ENCODE measurements around the gene GCNT2.

DNA sequence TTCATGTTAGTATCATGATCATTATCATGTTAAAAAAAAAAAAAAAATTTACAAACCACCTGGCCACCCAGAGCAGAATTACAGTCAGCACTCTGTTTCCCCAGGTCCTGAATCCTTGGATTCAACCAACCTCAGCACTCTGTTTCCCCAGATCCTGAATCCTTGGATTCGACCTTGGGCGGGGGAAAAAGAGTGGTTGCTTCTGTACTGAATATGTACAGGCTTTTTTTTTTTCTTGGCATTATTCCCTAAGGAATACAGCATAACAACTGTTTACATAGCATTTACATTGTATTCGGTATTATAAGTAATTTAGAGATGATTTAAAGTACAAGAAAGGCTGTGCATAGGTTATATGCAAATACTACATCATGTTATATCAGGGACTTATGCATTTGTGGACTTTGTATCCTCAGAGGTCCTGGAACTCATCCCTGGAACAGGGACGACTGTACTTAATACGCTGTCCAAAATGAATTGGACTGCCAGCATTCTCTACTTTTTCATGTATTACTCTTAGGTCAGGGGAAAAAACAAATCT, 31.2 kb downstream of the GCNT2 start:
- TF ChIP-seq POLR2AphosphoS5 (IDR thresholded peaks at IDR 0.05; ENCODE audit: borderline replicate concordance, low read depth, low read length) (no peak), EZH2 (IDR thresholded peaks at IDR 0.05) (no peak), FOXP2 (optimal IDR thresholded peaks at IDR 0.05; ENCODE audit: control extremely low read depth, extremely low read length, insufficient read depth) (no peak)
